Measurements from ENCODE around the gene GCN1. TPM values are rescaled to one million over a fixed set of nuclear protein-coding genes. Genes with fewer than 3 reads are reported as not detected.
A peak's percentile ranks its signal among the peaks of the same experiment; 100 is the strongest.

GCN1 gene
- polyA plus RNA-seq, 10 donors = 32.7 to 50.4 (median 39.9) TPM

DNA sequence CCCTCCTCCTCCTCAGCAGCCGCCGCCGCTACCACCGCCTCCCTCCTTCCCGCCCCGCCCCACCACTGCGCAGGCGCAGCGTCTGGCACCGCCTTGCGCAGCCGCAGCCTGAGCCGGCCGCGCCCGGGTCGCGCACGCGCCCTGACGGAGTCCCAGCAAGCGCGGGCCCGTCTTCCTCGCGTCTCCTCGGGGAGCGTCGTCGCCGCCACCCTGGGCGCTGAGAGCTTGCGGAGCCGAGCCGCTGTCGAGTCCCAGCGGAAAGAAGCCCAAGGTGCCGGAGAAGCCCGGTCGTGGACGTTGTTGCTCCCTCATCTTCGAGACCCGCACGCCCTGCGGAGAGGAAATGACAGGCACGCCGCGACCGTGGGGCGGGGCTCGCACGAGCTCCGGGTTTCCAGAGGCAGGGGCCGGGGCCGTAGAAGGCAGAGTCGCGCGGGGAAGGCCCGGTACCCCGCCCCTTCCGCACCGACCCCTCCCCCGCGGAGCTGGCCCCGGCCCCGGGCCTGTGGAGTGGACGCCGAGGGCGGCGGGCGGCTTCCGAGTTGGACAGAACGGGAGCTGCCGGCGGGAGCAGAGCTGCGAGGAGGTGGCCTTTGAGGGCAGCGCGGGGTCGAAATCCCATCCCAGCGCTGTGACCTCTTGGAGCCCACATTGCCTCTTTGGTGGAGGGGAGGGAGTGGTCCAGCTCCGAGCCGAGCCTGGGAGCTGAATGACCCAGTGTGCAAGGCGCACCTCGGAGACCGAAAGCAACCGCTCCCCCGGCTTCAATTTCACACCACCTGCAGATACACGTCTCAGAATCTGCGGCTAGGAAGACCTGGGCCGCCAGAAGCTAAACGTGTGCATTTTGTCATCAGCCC lies 77.5 kb downstream of the GCN1 start:
- peak; percentile 93 to 98 (median 95) for DNase-seq

DNA sequence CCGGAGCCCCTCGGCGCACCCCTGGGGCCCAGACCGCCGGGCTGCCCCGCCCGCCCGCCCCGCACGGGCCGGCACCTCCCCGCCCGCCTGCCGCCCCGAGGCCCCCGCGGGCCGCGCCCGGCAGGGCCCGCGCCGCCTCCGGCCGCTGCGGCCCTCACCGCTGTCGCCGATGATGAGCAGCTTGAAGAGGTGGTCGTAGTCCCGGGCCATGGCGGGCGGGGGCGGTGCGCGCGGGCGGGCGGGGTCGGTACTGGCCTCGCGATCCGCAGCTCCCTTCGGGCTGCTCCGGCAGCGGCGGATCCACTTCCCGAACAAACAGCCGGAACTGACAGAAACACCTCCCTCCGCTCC lies 78.1 kb downstream of the GCN1 start, which contains the start of gene RAB35:
TSS of gene RAB35 (minus strand) at position 313 of the 351 bp plus-strand sequence. CDS start at position 210, 103 bp downstream.
- no peak for DNase-seq

DNA sequence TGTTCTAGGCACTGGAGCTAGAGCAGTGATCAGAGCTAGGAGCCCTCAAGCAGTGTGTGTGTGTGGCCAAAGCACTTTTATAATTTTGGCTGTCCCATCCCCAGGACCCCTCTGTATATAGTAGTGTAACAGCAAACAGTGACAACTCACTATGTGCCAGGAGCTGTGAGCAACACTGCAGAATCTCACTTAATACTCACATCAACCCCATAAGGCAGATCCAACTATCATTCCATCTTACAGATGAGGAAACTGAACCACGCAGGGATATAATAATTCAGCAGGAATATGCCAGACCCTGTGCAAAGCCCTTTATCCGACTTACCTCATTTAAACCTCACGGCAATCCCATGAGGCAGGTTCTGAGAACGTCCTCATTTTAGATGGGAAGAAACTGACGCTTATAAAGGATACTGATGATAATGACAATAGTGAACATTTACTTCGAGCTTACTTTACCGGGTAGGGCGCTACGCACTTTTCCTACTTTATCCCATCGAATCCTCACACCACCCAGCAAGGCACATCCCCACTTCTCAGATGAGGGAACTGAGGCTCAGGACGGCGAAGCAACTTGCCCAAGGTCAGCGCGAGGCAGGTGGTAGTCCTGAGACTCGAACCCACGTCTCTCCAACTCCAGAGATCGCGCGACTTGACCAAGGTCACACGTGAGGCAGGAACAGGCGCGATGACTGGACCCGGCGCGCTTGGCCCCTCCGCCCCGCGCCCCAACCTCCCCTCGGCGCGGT lies 78.6 kb downstream of the GCN1 start:
- DNase-seq = peak in 2 of 3 donors; percentile 22 to 45

DNA sequence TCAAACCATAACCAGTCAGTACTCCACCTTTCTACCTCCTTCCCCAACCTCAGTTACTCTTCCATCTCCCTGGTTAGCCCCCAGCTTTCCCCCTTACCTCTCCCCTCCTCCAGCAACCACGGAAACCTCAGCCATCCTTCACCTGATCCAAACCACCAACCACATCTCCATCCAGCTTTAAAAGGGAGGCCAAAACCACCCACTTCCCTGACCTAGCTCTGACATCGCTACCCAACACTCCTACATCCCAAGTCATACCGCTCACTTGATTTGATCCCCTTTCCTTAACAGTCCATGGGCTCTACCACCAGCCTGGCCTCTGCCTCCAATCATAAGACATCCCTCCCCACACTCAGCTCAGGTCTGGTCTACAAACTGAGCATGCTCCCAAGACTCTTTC lies 79.4 kb downstream of the GCN1 start:
- no peak for DNase-seq

DNA sequence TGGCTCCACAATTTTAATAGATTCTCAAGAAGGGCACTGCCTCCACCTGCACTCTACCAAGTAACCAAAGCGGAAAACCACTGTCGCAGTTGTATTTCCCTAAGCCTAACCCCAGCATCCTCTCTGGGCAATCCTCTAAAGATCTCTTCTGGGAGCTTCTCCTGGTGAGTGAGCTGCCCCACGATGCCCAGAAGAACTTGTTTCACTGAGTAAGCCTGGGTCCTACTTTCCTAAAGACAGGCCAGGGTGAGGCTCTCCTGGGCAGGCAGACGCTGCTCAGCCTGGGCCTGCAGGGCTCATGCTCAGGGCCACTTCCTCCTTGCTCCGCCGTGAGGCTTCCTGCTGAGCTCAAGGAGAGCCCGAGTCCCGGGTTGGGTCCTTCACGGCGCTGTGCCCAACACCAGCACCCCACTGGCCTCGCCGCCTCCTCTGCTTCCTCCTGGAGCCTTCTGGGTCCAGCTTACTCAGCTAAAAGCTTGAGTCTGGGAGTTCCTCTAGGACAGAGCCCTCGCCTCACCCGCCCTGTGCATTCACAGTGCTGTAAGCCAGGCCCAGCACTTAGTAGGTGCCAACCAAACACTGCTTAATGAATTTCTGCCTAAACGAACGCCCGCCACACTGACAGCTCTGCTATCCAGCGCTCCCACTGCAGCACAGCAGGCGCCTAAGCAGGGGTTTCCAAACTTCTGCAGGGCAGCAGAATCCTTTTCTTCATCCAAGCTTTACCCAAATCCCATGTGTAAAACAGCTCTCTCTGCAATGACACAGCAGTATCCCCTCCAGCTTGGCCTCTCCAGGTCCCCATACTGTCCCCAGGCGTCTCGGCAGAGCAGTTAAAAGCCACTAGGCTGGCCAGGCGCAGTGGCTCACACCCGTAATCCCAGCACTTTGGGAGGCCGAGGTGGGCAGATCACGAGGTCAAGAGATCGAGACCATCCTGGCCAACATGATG lies 83.7 kb downstream of the GCN1 start:
- DNase-seq = no peak

DNA sequence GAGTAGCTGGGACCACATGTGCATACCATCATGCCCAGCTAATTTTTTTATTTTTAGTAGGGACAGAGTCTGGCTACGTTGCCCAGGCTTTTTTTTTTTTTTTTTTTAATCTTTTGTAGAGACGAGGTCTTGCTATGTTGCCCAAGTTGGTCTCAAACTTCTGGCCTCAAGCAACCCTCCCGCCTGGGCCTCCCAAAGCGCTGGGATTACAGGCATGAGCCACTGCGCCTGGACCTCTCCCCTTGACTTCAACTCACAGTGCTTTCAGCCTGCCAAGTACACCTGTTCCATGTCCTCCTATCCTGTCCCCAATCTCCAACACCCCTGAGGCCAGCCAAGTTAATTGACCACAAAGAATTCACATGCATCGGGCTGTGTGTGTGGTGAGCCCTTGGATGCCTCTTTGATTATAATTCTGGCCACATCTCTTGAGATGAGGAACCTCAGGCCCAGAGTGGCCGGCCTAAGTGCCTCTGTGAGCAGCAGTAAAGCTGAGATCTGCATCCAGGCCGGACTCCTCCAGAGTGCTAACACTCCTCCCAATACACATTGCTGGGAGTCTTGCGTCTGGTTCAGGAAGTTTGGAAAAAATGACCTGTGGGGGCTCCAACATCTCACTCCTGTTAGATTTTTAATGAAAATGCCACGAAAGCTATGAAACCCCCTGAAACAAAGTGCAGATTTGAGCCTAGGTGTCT lies 84.8 kb downstream of the GCN1 start:
- DNase-seq = no peak

DNA sequence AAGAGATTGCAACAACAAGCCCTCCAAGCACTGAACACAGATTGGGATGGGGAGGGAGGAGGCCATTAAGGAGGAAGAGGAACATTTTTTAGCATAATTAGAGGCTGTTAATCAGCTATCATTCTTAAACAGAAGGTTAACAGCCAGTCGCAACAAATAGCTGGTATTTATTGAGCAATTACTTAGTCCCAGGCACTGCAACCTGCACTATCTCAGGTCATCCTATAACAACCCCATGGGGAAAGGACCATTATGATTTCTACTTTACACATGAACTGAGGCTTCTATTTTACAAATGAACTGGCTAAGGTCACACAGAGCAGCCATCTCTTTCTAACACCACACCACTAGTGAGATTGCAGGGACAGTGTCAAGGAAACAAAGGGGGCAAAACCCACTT lies 88.4 kb downstream of the GCN1 start:
- DNase-seq = no peak

DNA sequence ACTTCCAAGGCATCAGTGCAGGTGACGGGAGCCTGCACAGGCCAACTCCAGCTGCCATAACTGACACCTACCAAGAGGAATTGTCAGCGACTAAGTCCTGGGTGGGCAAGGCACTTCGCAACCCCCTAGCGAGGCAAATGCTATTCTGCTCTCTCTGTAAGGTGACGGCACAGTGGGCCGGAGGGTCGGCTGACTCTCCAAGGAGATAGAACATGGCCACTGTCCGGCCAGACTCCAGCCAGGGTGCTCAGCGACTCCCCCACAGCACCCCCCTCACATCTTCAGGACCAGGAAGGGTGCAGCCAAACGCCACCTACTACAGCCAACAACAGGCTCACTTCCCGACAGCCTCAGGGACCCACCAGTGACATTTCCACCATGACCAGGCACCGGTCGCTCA lies 91.1 kb downstream of the GCN1 start:
- no peak for DNase-seq

DNA sequence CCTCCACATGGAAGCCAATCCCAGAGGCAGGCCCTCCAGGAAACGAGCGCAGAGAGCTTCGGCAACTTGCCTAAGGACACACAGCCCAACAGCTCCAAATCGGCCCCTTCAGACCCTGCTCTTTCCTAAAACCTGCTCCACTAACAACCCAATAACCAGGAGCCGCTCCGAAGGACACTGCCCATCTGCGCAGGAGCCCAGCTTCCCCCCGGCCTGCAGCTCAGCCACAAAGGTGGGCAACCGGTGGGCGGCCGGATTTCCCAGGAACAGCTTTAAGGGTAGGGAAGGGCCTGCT lies 91.5 kb downstream of the GCN1 start:
- DNase-seq = no peak

DNA sequence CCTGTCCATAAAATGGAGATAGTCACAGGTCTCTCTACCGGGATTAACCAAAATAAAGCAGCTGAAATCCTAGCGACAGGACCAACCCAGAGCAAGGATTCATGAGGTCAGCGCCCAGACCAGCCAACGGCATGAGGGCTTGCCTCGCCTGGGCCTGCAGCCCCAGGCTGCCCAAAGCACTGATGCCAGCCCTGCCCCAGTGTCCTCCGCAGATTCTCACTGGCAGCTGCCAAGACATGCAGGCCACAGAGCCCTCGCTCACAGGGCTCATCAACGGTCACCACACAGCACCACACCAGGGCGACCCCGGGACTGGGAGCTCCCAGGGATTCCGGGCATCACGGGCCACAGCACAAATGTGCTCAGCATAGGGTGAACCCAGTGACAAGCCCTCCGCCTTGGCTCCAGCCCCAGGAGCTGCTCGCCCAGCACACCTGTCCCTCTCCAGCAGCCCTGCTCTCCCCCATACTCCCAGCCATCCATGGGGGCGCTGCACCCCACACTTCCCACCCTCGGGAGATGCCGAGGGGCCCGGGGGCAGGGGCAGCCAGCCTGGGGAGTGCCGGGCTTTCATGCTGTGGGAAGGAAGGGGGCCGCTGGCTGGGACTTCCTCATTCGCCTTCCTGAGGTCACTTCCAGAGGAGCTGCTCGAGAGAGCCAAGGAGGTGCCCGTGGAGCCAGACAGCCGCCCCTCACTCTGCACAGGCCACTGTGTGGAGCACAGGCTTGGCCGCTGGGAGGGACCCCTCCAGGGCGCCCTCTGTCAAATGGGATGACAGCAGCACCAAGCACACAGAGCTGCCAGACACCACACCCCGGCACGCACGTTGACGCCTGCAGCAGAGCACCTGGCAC lies 92.1 kb downstream of the GCN1 start:
- DNase-seq = no peak

DNA sequence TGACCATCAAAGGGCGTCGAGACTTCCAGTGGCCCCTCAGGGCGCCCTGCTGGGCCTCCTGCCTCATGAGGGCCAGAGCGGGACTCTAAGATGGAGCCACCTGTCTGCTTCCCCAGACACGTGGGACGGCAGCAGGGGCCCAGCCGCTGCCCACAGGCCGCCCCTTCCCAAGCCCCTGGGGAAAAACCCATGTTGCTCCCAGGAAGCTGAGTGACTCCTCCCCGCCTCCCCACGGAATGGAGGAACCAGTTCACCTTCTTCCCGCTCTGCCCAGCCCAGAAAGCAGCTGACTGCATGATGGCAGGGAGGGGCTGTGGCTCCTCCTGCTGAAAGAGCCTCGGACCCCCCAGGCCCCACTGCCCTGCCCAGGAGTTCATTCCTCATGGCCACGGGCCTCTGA lies 92.9 kb downstream of the GCN1 start:
- DNase-seq = no peak

DNA sequence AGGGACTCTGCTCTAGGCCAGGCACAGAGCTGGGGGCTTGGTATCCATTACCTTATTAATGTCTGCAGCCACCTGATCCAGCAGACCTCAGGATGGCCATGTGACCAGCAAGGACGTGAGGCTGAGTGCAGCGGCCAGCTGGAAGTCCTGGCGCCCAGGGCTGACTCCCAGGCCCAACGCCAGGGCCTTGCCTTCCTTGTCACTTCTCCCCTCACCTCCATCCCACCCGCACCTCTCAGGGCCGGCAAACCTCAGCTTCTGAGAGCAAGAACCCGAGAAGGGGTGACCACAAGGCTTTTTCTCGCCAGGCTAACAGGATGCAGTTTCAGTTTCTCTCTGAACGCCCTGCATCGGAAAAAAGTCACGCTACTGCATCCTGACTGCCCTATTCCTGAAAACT lies 93.3 kb downstream of the GCN1 start:
- no peak for DNase-seq

DNA sequence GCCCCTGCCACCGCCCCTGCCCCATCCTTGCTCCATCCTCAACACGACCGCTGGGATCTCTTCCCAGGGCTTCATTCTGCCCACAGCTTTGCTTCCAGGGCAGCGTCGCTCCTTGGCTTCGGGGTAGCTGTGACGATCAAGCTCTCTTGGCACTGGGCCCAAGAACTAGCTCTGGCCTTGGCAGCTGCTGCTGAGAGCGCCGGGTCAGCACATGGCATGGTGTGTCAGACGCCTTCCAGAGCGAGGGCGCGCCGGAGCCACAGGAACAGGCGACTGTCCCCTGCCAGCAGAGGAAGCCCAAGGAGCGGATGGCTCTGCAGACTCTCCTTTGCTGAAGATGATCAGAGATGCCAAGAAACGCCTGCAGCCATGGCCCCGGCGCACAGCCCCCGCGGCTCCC lies 93.9 kb downstream of the GCN1 start:
- DNase-seq = peak; percentile 60 to 67 (median 64)

DNA sequence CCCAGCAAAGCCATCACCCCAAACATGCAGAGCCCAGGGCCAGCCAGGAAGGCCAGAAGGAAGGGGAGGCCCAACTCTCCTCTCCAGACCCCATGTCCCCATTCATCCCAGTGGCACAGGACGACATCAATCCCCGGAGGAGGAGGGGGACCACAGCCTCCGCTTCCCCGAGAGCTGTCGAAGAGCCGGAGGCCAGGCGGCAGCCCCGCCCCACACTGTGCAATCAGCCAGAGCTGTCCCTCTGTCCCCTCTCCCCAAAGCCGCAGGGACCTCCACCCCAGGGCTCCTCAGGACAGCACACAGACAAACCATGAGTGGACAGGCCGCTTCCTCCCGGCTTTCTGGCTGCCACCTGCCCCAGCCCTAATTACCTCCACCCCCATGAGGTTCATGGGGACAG lies 94.8 kb downstream of the GCN1 start:
- DNase-seq = no peak

DNA sequence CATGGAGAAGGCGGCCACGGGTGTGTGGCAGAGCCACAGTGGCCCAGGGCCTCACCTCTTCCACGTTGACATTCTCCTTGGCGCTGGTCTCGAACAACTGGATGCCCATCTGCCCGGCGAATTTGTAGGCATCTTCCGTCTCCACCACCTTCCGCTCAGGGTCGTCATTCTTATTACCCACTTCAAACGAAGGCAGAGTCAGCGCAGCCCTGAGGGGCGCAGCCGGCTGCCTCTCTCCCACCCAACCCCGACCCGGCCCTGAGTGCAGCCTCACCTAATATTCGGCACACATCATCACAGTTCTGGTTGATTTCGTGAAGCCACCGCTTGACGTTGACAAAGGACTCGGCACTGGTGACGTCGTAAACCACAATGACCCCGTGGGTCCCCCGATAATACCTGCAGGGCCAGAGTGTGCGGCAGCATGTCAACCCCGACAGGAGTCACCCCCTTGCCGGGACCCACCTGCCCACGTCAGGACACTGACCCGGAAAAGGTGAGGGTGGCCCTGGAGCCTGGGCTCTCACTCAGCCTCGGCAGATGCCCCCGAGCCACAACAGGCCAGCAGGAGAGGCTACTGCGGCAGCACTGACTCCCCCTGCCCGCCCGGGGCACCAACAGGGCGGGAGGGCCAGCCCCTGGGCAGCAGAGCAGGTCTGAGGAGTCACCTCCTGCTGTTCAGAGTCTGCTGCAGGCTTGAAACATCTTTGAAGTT lies 95.6 kb downstream of the GCN1 start:
- DNase-seq = no peak

DNA sequence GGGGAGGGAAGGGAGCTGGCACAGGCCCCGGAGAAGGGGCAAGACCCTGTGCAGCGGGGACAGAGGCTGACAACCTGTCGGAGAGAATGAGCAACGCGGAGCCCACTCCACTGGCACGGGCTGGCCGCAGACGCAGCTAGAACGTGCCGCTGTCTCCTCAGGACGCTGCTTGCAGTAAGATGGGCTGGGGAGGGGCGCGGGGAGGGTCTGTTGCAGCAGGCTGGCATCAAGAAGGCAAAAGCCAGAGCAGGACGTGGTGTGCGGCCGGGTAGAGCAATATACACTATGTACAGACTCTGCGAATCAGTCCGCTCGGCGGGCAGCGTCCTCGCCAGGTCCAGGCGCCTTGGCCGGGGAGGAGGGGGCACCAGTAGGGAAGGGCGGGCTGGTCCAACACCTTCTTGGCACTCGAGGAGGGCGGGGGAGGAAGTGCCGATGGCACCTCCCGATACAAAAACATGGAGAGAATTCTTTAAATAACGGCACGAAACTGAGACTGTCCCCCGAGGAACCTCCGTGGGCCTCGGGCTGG lies 97.8 kb downstream of the GCN1 start:
- DNase-seq = no peak

DNA sequence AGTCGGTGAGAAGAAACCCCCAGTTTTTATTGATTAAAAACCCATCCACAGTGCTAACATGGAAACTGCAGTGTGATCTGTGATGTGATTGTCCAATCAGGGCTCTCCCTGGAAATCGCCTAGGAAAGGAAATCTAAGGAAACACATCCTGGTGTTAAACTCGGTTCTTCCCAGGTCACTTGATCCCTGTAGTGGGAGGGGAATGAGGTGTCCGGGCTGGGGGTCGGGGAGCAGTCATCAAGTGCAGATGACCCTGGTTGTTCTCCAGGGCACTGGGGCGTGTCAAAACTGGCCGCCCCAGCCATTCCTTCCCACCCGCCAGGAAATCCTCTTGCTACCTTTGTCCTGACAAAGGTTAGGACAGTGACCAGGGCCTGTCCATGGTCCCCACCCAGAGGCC lies 98.8 kb downstream of the GCN1 start:
- no peak for DNase-seq

DNA sequence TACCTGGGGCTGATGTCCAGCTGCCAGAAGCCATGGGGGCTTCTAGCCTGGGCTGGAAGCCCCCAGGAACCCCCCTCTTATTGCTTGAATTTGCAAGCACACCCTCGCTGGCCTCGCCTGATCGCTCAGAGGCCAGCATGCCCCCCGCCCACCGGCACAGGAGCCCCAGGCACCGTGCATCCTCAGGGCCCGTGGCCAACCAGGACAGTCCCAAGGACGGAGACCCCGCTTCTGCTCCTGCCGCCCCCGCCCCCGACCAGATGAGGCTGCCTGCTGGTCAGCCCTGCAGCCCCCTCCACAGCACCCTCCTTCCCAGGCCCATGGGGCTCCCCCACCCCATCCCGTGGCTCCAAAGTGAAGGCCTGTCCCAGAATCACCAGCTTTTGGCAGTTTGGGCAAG lies 99.2 kb downstream of the GCN1 start:
- no peak for DNase-seq

DNA sequence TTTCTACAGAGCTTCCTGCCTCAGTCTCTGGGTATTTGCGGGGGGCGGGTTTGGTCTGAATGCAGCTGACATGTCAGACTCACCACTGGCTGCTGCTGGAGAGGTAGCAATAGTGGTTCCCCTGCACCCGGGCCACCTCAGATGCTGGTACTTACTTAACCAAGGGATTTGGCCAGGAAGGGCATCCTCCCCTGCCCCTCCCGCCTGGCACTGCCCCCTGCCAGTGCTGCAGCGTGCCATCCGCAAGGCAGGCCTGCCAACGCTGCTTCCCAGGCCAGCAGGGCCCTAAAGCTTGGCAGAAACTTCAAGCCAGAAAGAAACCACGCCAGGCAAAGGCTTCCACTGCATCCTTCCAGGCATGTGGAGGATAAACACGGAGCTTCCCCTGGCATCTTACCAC lies 100.0 kb downstream of the GCN1 start:
- no peak for DNase-seq
